B cell (primary cell): ENCODE data around the gene ACTBL2. TPM values are rescaled to one million over a fixed set of nuclear protein-coding genes. Genes with fewer than 3 reads are reported as not detected.

Experiments used
- ATAC-seq: fragments of 200-7000 bp; cut with Tn5 transposase; one replicate; pipeline ENCODE4 v1.10.0; 2021; ENCODE audit warnings: low read depth, mild to moderate bottlenecking, moderate number of reproducible peaks, moderate library complexity
- CTCF ChIA-PET: fragments of 350-600 bp; sonication (Branson Sonifier 250); formaldehyde crosslinking; loops from one replicate; lab custom pipeline; 2021; ENCODE audit warnings: antibody characterized with exemption, inconsistent platforms; lab: Charles Lee
- POLR2A ChIA-PET: fragments of 350-600 bp; sonication (Branson Sonifier 250); formaldehyde crosslinking; loops from one replicate; lab custom pipeline; 2021; ENCODE audit warnings: antibody characterized with exemption; lab: Charles Lee
- DNase-seq: peaks from one replicate; pipeline ENCODE4 v3.0.0; 2013
- H2AFZ ChIP-seq: 2 replicates; pipeline ENCODE4 v1.6.1; 2012; ENCODE audit warnings: mild to moderate bottlenecking, low read depth, low read length; ENCODE audit not compliant: insufficient read depth, poor library complexity, severe bottlenecking
- H3K27ac ChIP-seq, 2 donors: 1 replicate in 1 of 2; 2 replicates in 1 of 2; pipeline ENCODE4 v1.5.1; 2012 to 2013; ENCODE audit warnings: low read length in 2 of 2, mild to moderate bottlenecking in 2 of 2, moderate library complexity in 1 of 2
- H3K27me3 ChIP-seq, 4 experiments: fragments of 200-600 bp in 1 of 4; sonication (generic) in 1 of 4; replicated peaks in 1 of 4; 1 replicate in 2 of 4; 2 replicates in 2 of 4; pipeline versions ENCODE4 v1.6.1 to v1.7.0; 2013 to 2016; ENCODE audit warnings: low read length in 3 of 4, mild to moderate bottlenecking in 2 of 4, mixed read lengths in 1 of 4, moderate library complexity in 1 of 4; ENCODE audit not compliant: insufficient read depth in 4 of 4, control insufficient read depth in 3 of 4; ENCODE audit errors: control extremely low read depth in 1 of 4
- H3K36me3 ChIP-seq, 2 experiments: replicated peaks in 1 of 2; 1 replicate in 1 of 2; 2 replicates in 1 of 2; pipeline versions ENCODE4 v1.6.1 to v1.7.1; 2013; ENCODE audit warnings: low read length in 1 of 2; ENCODE audit not compliant: insufficient read depth in 2 of 2, control insufficient read depth in 1 of 2; ENCODE audit errors: control extremely low read depth in 1 of 2, extremely low read depth in 1 of 2
- H3K4me1 ChIP-seq, 2 donors: fragments of 200-600 bp in 1 of 2; sonication (generic) in 1 of 2; 1 replicate in 1 of 2; 2 replicates in 1 of 2; pipeline versions ENCODE4 v1.5.1 to v1.6.1; 2013 to 2017; ENCODE audit warnings: low read length in 2 of 2; ENCODE audit not compliant: control insufficient read depth in 2 of 2, insufficient read depth in 2 of 2
- H3K4me2 ChIP-seq: replicated peaks from 2 replicates; pipeline ENCODE3; 2012; ENCODE audit warnings: mild to moderate bottlenecking, low read depth, low read length; ENCODE audit not compliant: poor library complexity, severe bottlenecking
- H3K4me3 ChIP-seq, 5 experiments: fragments of 200-600 bp in 1 of 5; sonication (generic) in 1 of 5; 1 replicate in 3 of 5; 2 replicates in 2 of 5; pipeline versions ENCODE4 v1.5.1 to v1.7.0; 2011 to 2016; ENCODE audit warnings: low read length in 4 of 5, mild to moderate bottlenecking in 4 of 5, low read depth in 2 of 5, control low read depth in 1 of 5, moderate library complexity in 1 of 5; ENCODE audit not compliant: insufficient read depth in 1 of 5; ENCODE audit errors: control extremely low read depth in 1 of 5, extremely low read depth in 1 of 5
- H3K79me2 ChIP-seq: fragments of 200-600 bp; sonication (generic); one replicate; pipeline ENCODE4 v1.6.0; 2016; ENCODE audit warnings: low read length; ENCODE audit not compliant: control insufficient read depth, insufficient read depth
- H3K9ac ChIP-seq: fragments of 200-600 bp; sonication (generic); 2 replicates; pipeline ENCODE4 v1.6.1; 2017; ENCODE audit warnings: mild to moderate bottlenecking, low read length, moderate library complexity
- H3K9me3 ChIP-seq, 3 donors: one replicate each; pipeline versions ENCODE4 v1.6.1 to v1.7.1; 2013; ENCODE audit warnings: low read length in 2 of 3; ENCODE audit not compliant: control insufficient read depth in 2 of 3, insufficient read depth in 1 of 3; ENCODE audit errors: control extremely low read depth in 1 of 3
- H4K20me1 ChIP-seq: 2 replicates; pipeline ENCODE4 v1.6.0; 2012; ENCODE audit warnings: mild to moderate bottlenecking, low read length; ENCODE audit not compliant: insufficient read depth, control insufficient read depth, poor library complexity, severe bottlenecking
- H3K27ac Mint-ChIP-seq: one replicate; pipeline ENCODE4 v1.8.0; 2021; ENCODE audit warnings: mixed read lengths
- H3K27me3 Mint-ChIP-seq: one replicate; pipeline ENCODE4 v1.8.0; 2021; ENCODE audit warnings: mixed read lengths
- H3K4me1 Mint-ChIP-seq: one replicate; pipeline ENCODE4 v1.8.0; 2021; ENCODE audit warnings: mixed read lengths
- H3K4me3 Mint-ChIP-seq: one replicate; pipeline ENCODE4 v1.8.0; 2021; ENCODE audit warnings: mixed read lengths
- H3K9me3 Mint-ChIP-seq: one replicate; pipeline ENCODE4 v1.8.0; 2022; ENCODE audit warnings: mixed read lengths; ENCODE audit not compliant: insufficient read depth
- EZH2 ChIP-seq: IDR thresholded peaks from 2 replicates; pipeline ENCODE4 v1.6.1; 2012; ENCODE audit warnings: borderline replicate concordance, low read depth, mild to moderate bottlenecking, moderate library complexity, low read length; ENCODE audit not compliant: insufficient read depth, poor library complexity, severe bottlenecking
- WGBS: methylation state at CpG from one replicate; pipeline ENCODE4 v1.1.5; 2013; ENCODE audit warnings: missing lambda C conversion rate; ENCODE audit not compliant: insufficient coverage; 5-methylcytosine and 5-hydroxymethylcytosine counted together
- intact Hi-C: fragments of 100-400 bp; cut with micrococcal nuclease; formaldehyde crosslinking; loops from one replicate; pipeline ENCODE4 v1.10.0; 2022
- polyA plus RNA-seq: library from polyadenylated mRNA; depleted of rRNA; stranded (reverse); fragments of >200 nt; gene quantifications from 2 replicates; pipeline ENCODE4 v1.2.3, GENCODE V29; 2012
- total RNA-seq, 2 donors: library from RNA; stranded (reverse); fragments of 120-200 nt in 1 of 2; gene quantifications; 1 replicate in 1 of 2; 2 replicates in 1 of 2; pipeline versions ENCODE4 v1.2.3 to v1.2.4, GENCODE V29; 2013 to 2022
- TF ChIP-seq, protein P1 (sequence below): fragments of 200-600 bp; IDR thresholded peaks from one replicate; pipeline ENCODE4 v1.8.0; 2022; ENCODE audit warnings: antibody characterized with exemption, mild to moderate bottlenecking

The ACTBL2 gene
- total and polyA plus RNA-seq, 2 donors (not counting 1 experiment from before 2014, with no cell fraction given), result not detected

DNA sequence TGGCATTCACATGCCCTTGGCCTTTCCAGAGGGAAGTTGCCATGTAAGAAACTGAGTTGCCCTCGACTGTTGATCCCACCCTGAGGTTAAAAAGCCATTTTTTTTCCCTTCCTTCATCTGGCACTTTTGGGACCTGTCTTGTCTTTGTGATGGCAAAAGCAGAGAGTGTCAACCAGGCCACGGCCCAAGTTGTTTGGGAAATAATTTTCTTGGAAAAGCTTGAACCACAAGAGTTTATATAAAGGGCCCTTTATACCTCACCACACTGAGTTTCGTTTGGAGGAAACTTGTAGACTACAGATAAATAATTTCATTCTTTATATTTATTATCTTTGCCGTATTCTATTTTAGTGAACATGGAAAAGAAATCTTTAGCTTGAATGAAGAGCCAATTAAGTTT lies 34.3 kb downstream of the ACTBL2 start:
- ATAC-seq, result no peak
- WGBS, result no CpG with 5 or more reads among the region's 4 CpGs
- ChIA-PET CTCF (no interaction called here), POLR2A (no interaction called here)
- H3K27ac ChIP-seq, result no peak overlapping the region
- Mint-ChIP-seq H3K4me1 (peaks cover 2% of the 10 kb centered on the region), H3K9me3 (no peaks in the 10 kb centered on the region), H3K27ac (no peak overlapping the region), H3K27me3 (peaks cover 13% of the 10 kb centered on the region), H3K4me3 (no peak overlapping the region)
- no peak overlapping the region for H3K4me2 ChIP-seq
- no peaks in the 10 kb centered on the region for H3K36me3 ChIP-seq
- DNase-seq, result no peak
- H3K9me3 ChIP-seq, result no peaks in the 10 kb centered on the region
- H3K27me3 ChIP-seq, result peaks cover 0 to 3% (median 0%) of the 10 kb centered on the region in 4 experiments
- H3K4me1 ChIP-seq, result peaks cover 0 to 10% of the 10 kb centered on the region in 2 donors
- no peaks in the 10 kb centered on the region for H4K20me1 ChIP-seq
- H3K9ac ChIP-seq, result no peak overlapping the region
- intact Hi-C loops, result no loop called here
- TF ChIP-seq EZH2, result no peak
- TF ChIP-seq, protein P1, sequence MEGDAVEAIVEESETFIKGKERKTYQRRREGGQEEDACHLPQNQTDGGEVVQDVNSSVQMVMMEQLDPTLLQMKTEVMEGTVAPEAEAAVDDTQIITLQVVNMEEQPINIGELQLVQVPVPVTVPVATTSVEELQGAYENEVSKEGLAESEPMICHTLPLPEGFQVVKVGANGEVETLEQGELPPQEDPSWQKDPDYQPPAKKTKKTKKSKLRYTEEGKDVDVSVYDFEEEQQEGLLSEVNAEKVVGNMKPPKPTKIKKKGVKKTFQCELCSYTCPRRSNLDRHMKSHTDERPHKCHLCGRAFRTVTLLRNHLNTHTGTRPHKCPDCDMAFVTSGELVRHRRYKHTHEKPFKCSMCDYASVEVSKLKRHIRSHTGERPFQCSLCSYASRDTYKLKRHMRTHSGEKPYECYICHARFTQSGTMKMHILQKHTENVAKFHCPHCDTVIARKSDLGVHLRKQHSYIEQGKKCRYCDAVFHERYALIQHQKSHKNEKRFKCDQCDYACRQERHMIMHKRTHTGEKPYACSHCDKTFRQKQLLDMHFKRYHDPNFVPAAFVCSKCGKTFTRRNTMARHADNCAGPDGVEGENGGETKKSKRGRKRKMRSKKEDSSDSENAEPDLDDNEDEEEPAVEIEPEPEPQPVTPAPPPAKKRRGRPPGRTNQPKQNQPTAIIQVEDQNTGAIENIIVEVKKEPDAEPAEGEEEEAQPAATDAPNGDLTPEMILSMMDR, result no peak
- no peak overlapping the region for H2AFZ ChIP-seq
- no peaks in the 10 kb centered on the region for H3K79me2 ChIP-seq
- no peak overlapping the region for H3K4me3 ChIP-seq

DNA sequence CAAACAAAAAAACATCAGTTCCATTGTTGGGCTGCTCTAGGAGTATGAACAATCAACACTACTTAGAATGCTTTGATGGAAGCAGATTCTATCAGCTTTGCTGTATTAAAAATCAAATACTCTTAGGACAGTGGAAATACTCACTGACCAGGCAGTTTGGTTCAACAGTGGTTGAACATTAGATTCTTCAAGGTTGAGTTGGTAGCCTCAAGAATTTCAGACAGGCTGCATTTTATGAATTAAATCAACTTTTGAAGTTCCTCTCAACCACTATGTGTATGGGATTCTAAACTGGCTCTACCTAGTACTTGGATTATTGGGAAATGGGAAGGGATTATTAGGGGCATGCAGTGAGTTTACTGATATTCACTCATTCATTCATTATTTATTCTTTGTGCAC lies 35.0 kb downstream of the ACTBL2 start:
- Histone ChIP-seq H3K4me3 (no peak overlapping the region), H4K20me1 (no peaks in the 10 kb centered on the region), H2AFZ (no peak overlapping the region), H3K4me1 (peaks cover 0 to 10% of the 10 kb centered on the region in 2 donors), H3K4me2 (no peak overlapping the region), H3K79me2 (no peaks in the 10 kb centered on the region), H3K27ac (no peak overlapping the region), H3K9ac (no peak overlapping the region), H3K27me3 (peaks cover 0 to 3% (median 0%) of the 10 kb centered on the region in 4 experiments), H3K36me3 (no peaks in the 10 kb centered on the region), H3K9me3 (no peaks in the 10 kb centered on the region)
- ATAC-seq, result no peak
- peaks cover 4% of the 10 kb centered on the region for H3K4me1 Mint-ChIP-seq
- POLR2A ChIA-PET, result no interaction called here
- no peak overlapping the region for H3K4me3 Mint-ChIP-seq
- CTCF ChIA-PET, result no interaction called here
- TF ChIP-seq, protein P1, result no peak
- no peak for TF ChIP-seq EZH2
- intact Hi-C loops, result no loop called here
- H3K27me3 Mint-ChIP-seq, result peaks cover 13% of the 10 kb centered on the region
- no peak overlapping the region for H3K27ac Mint-ChIP-seq
- no peak for DNase-seq
- H3K9me3 Mint-ChIP-seq, result no peaks in the 10 kb centered on the region
